Tibial nerve (tissue), 4 donors: Measurements from ENCODE around the gene NDUFV3.

ENCODE experiments used
- EP300 ChIP-seq, 2 donors: sonication (generic); formaldehyde crosslinking; IDR thresholded peaks; one replicate each; pipeline ENCODE4 v1.6.1; 2017; ENCODE audit warnings: antibody characterized with exemption in 2 of 2, mild to moderate bottlenecking in 1 of 2
- POLR2A ChIP-seq, 2 donors: fragments of 450-650 bp; IDR thresholded peaks; one replicate each; pipeline ENCODE4 v1.6.1; 2017; ENCODE audit warnings: antibody characterized with exemption in 2 of 2, mild to moderate bottlenecking in 2 of 2, moderate library complexity in 2 of 2
- TF ChIP-seq, protein P1 (sequence below), 5 experiments: fragments of 200-600 bp in 3 of 5; fragments of 450-650 bp in 2 of 5; sonication (generic) in 3 of 5; IDR thresholded peaks; one replicate each; pipeline ENCODE4 v1.5.1; 2016 to 2019; ENCODE audit warnings: antibody characterized with exemption in 5 of 5, mild to moderate bottlenecking in 3 of 5, moderate library complexity in 2 of 5

DNA sequence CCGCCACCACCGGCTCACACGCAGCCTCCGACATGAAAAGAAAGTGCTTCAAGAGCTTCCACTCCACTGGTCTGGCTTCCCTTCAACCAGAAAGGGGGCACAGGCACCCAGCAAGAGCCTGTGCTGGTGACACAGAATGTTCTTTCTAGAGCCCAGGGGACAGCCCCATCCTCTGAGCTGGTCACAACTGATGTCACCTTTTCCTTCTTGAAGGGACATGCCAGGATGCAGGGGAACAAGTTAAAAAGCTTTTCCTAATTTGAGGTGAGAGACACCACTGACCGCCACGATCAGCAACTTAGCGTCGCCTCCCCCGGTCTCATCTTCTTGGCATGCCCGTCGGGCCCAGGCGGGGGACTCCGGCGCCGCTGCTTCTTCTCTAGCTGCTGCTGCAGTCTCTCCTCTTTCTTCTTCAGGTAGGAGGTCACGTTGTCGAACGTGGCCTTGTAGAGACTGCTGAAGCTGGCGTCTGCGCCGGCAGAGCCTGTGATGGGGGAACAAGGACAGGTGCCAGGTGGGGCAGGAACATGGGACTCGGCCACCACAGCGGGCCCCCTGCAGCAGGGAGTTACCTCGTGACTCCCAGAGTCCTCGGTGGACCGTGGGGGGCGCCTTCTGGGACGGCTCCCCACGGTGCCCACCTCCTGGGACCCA, 43.2 kb upstream of the NDUFV3 start:
- TF ChIP-seq, protein P1, sequence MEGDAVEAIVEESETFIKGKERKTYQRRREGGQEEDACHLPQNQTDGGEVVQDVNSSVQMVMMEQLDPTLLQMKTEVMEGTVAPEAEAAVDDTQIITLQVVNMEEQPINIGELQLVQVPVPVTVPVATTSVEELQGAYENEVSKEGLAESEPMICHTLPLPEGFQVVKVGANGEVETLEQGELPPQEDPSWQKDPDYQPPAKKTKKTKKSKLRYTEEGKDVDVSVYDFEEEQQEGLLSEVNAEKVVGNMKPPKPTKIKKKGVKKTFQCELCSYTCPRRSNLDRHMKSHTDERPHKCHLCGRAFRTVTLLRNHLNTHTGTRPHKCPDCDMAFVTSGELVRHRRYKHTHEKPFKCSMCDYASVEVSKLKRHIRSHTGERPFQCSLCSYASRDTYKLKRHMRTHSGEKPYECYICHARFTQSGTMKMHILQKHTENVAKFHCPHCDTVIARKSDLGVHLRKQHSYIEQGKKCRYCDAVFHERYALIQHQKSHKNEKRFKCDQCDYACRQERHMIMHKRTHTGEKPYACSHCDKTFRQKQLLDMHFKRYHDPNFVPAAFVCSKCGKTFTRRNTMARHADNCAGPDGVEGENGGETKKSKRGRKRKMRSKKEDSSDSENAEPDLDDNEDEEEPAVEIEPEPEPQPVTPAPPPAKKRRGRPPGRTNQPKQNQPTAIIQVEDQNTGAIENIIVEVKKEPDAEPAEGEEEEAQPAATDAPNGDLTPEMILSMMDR (IDR thresholded peaks at IDR 0.05), result no peak
- no peak for TF ChIP-seq POLR2A (IDR thresholded peaks at IDR 0.05)
- TF ChIP-seq EP300 (IDR thresholded peaks at IDR 0.05), result no peak
